BLaER1 treated with 17β-estradiol and CSF1 and Interleukin-3, amounts not matched to agents 10 nM and 100 nM (cell line): ENCODE results near the gene PDYN.

Experiments used
- H3K27ac ChIP-seq, 11 experiments: shearing (Covaris generic); formaldehyde crosslinking; 2 replicates each; pipeline ENCODE4 v1.8.1; 2022
- H3K27me3 ChIP-seq, 11 experiments: shearing (Covaris generic); formaldehyde crosslinking; 2 replicates each; pipeline ENCODE4 v1.8.1; 2022
- H3K36me3 ChIP-seq, 11 experiments: shearing (Covaris generic); formaldehyde crosslinking; 2 replicates each; pipeline ENCODE4 v1.8.1; 2022
- H3K4me1 ChIP-seq, 10 experiments: shearing (Covaris generic); formaldehyde crosslinking; 2 replicates each; pipeline ENCODE4 v1.8.1; 2022
- H3K4me2 ChIP-seq, 11 experiments: shearing (Covaris generic); formaldehyde crosslinking; 2 replicates each; pipeline ENCODE4 v1.8.1; 2022
- H3K4me3 ChIP-seq, 10 experiments: shearing (Covaris generic); formaldehyde crosslinking; 2 replicates each; pipeline ENCODE4 v1.8.1; 2022
- H3K9ac ChIP-seq, 11 experiments: shearing (Covaris generic); formaldehyde crosslinking; 2 replicates each; pipeline ENCODE4 v1.8.1; 2022
- H3K9me3 ChIP-seq, 11 experiments: shearing (Covaris generic); formaldehyde crosslinking; replicated peaks in 1 of 11; 2 replicates each; pipeline ENCODE4 v1.8.1; 2022
- H4K20me1 ChIP-seq, 11 experiments: shearing (Covaris generic); formaldehyde crosslinking; 2 replicates each; pipeline ENCODE4 v1.8.1; 2022
- Cebpa-rat ChIP-seq, 11 experiments: shearing (Covaris generic); IDR thresholded peaks; 2 replicates each; pipeline ENCODE4 v1.8.1; 2022

Gene PDYN

GRCh38 chr20:1930165-1930564, 63.7 kb downstream of the PDYN start:
- H3K27me3 ChIP-seq: no peaks in the 10 kb centered on the region
- H3K36me3 ChIP-seq: peaks cover 0 to 100% (median 34%) of the 10 kb centered on the region in 11 experiments; a peak in 16 of 22 replicates
- H3K9ac ChIP-seq: 0 out of 22 replicates have a peak overlapping the region, but pooled peaks of 1 of the 11 experiments have one; percentile 14
- H4K20me1 ChIP-seq: peaks cover 0 to 100% (median 17%) of the 10 kb centered on the region in 11 experiments; a peak in 15 of 22 replicates
- no peak for TF ChIP-seq Cebpa-rat (IDR thresholded peaks at IDR 0.05)
- peaks cover 0 to 100% (median 48%) of the 10 kb centered on the region in 10 experiments; a peak in 18 of 20 replicates for H3K4me1 ChIP-seq
- no peak overlapping the region for H3K27ac ChIP-seq
- H3K9me3 ChIP-seq: no peaks in the 10 kb centered on the region
- H3K4me3 ChIP-seq: no peak overlapping the region
- no peak overlapping the region for H3K4me2 ChIP-seq

DNA sequence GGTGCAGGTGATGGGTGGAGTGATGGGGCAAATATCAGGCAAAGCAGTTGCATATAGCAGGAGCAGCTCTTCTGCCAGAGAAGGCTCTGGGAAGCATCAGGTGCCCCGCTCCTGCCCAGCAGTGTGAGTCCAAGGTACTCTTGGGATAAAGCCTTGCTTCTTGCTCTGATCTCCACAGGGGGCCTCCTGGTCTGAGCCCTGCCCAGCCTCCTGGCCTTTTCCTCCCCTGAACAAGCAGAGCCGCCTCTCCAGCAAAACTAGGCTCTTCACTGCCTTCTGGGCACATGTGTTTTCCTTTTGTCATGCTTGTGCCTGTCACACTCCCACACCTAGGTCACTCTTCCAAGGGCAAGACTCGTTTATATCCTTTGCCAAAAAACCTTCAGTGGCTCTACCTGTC, 64.4 kb downstream of the PDYN start:
- no peak overlapping the region for H3K4me3 ChIP-seq
- TF ChIP-seq Cebpa-rat (IDR thresholded peaks at IDR 0.05): no peak
- no peak overlapping the region for H3K4me2 ChIP-seq
- H3K27ac ChIP-seq: no peak overlapping the region
- peaks cover 0 to 100% (median 37%) of the 10 kb centered on the region in 11 experiments; a peak in 15 of 22 replicates for H3K36me3 ChIP-seq
- H4K20me1 ChIP-seq: peaks cover 0 to 100% (median 24%) of the 10 kb centered on the region in 11 experiments; a peak in 16 of 22 replicates
- no peaks in the 10 kb centered on the region for H3K27me3 ChIP-seq
- no peaks in the 10 kb centered on the region for H3K9me3 ChIP-seq
- H3K9ac ChIP-seq: peak overlapping the region in 2 of 11 experiments; percentile 14 to 23; a peak in 1 of 22 replicates
- peaks cover 0 to 100% (median 41%) of the 10 kb centered on the region in 10 experiments; a peak in 18 of 20 replicates for H3K4me1 ChIP-seq

DNA sequence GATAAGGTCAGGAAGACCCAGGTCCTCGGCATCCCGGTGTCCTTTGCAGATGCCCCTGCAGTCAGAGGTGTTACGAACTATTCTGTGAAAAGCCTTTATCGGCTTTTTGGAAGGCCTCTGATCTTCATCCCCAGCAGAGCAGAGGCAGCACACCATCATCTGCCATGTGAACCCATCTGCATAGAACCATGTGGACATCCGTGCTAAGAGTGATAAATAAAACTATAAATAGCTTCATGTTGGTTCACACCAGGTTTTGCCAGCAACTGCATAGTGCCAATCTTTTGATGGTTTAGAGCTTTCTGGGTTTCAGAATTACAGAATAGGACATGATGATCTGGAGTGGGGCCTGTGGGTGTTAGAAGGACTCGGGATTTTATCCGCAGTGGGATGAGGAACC, 65.1 kb downstream of the PDYN start:
- Histone ChIP-seq H3K4me3 (no peak overlapping the region), H4K20me1 (peaks cover 0 to 100% (median 30%) of the 10 kb centered on the region in 11 experiments; a peak in 17 of 22 replicates), H3K27me3 (no peaks in the 10 kb centered on the region)

More for the DNA sequence above, 65.1 kb downstream of the PDYN start:
- H3K4me2 ChIP-seq: no peak overlapping the region
- TF ChIP-seq Cebpa-rat (IDR thresholded peaks at IDR 0.05): no peak
- H3K4me1 ChIP-seq: peaks cover 0 to 100% (median 34%) of the 10 kb centered on the region in 10 experiments; a peak in 17 of 20 replicates
- H3K36me3 ChIP-seq: peaks cover 0 to 100% (median 43%) of the 10 kb centered on the region in 11 experiments; a peak in 15 of 22 replicates
- H3K9me3 ChIP-seq: no peaks in the 10 kb centered on the region
- no peak overlapping the region for H3K9ac ChIP-seq
- H3K27ac ChIP-seq: no peak overlapping the region
